Measurements from ENCODE around the gene SLC35F6.

The SLC35F6 gene

DNA sequence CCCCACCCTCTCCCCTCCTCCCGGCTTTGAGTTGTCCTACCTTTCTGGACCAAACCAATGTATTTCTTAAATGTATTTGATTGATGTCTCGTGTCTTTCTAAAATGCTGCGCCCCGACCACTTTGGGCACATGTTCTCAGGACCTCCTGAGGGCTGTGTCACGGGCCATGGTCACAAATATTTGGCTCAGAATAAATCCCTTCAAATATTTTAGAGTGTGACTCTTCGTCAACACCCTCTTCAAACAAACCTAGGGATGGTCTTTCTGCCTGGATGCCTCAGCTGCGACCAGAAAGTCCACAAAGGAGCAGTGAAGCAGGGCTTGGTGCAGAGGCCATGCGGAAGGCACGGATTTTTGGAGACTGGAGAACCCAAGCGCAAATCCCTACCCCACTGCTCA lies 1.1 kb upstream of the SLC35F6 start:
- TF ChIP-seq, protein P1, sequence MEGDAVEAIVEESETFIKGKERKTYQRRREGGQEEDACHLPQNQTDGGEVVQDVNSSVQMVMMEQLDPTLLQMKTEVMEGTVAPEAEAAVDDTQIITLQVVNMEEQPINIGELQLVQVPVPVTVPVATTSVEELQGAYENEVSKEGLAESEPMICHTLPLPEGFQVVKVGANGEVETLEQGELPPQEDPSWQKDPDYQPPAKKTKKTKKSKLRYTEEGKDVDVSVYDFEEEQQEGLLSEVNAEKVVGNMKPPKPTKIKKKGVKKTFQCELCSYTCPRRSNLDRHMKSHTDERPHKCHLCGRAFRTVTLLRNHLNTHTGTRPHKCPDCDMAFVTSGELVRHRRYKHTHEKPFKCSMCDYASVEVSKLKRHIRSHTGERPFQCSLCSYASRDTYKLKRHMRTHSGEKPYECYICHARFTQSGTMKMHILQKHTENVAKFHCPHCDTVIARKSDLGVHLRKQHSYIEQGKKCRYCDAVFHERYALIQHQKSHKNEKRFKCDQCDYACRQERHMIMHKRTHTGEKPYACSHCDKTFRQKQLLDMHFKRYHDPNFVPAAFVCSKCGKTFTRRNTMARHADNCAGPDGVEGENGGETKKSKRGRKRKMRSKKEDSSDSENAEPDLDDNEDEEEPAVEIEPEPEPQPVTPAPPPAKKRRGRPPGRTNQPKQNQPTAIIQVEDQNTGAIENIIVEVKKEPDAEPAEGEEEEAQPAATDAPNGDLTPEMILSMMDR (conservative IDR thresholded peaks at IDR 0.05; ENCODE audit: low read depth) = no peak
- POLR2A ChIA-PET (ENCODE audit: low non-redundant PET) = no interaction called here
- no peak for DNase-seq (ENCODE audit: low spot score)
- CTCF ChIA-PET = no interaction called here
- H3K27ac ChIP-seq = peak overlapping the region; percentile 97; the same call in 1 of the 2 replicates

DNA sequence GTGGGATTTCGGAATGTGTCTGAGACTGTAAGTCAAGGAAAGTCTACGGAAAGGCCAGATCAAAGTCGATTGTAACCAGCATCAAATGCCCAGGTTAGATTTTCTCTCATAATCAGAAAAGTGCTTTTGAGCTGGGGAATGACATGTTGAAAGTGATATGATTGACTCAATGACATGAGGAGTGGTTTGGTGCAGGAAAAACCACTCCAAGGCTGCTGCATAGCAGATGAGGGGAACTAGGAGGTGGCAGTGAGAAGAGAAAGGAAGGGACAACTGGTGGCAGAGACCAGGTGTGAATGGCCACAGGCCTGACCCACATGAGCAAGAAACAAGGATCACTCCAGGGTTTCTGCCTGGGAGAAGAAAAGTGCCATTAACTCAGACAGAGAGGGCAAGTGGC lies 822 bp downstream of the SLC35F6 start:
- TF ChIP-seq, protein P1 (conservative IDR thresholded peaks at IDR 0.05; ENCODE audit: low read depth) = no peak
- DNase-seq (ENCODE audit: low spot score) = no peak
- CTCF ChIA-PET = no interaction called here
- peak overlapping the region; percentile 97 for H3K27ac ChIP-seq
- POLR2A ChIA-PET (ENCODE audit: low non-redundant PET) = no interaction called here

DNA sequence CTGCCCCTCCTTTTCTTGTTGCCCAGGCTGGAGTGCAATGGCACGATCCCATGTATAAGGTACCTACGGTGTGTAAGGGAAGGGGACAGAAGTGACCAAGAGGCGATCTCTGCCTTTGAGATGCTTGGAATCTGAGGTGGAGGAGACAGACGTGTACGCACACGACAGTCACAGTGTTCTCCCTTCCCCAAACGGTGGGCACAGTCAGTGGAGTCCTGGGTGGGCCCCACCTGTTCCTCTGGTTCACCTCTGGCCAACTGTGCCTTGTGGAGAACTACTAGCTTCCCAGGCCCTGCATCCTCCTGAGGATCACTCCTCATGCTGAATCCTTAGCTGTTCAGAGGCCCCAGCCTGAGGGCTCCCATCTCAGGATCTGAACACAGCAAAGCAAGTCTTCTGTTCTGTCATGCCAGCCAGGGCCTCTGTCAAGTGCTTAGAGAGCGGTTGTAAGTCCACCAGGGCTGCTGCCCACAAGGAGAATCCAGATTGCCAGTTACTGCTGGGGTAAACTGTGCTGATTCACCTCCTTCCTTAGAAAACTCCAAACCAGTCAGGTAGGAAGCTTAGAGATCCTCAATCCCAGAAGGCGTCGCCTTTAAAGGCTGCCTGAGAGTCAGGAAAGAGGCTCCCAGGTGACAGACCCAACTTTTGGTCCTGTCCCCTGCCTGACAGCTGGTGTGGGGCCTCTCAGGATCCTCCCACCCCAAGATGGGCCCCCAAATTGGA lies 1.6 kb downstream of the SLC35F6 start:
- no peak for DNase-seq (ENCODE audit: low spot score)
- TF ChIP-seq, protein P1 (conservative IDR thresholded peaks at IDR 0.05; ENCODE audit: low read depth) = no peak
- CTCF ChIA-PET = no interaction called here
- POLR2A ChIA-PET (ENCODE audit: low non-redundant PET) = no interaction called here
- H3K27ac ChIP-seq = peak overlapping the region; percentile 97

DNA sequence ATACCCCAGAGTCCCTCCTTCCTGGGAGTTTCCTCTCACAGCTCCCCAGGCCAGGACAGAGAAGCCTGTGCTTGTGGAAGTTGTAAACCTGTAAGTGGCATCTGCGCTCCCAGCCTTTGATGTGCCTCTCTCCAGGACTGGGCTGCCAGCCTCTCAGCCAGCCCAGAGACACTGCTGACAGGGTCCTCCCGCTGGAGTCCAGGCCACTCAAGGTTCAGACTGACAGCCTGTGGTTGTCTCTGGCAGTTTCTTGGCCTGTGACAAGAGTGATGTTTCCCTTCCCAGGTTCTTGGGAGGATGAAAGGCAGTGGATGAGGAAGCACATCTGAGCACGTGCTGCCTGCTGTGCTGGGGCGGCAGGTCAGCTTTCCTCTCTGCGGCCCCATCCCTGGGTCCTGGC lies 3.0 kb downstream of the SLC35F6 start:
- CTCF ChIA-PET = interaction anchor here (0.5 kb wide), 1 partner anchor 469 kb away, joined by 4 read pairs; no protein-coding TSS in a partner anchor
- TF ChIP-seq, protein P1 (conservative IDR thresholded peaks at IDR 0.05; ENCODE audit: low read depth) = no peak
- peak overlapping the region; percentile 97 for H3K27ac ChIP-seq
- POLR2A ChIA-PET (ENCODE audit: low non-redundant PET) = no interaction called here
- DNase-seq (ENCODE audit: low spot score) = no peak

DNA sequence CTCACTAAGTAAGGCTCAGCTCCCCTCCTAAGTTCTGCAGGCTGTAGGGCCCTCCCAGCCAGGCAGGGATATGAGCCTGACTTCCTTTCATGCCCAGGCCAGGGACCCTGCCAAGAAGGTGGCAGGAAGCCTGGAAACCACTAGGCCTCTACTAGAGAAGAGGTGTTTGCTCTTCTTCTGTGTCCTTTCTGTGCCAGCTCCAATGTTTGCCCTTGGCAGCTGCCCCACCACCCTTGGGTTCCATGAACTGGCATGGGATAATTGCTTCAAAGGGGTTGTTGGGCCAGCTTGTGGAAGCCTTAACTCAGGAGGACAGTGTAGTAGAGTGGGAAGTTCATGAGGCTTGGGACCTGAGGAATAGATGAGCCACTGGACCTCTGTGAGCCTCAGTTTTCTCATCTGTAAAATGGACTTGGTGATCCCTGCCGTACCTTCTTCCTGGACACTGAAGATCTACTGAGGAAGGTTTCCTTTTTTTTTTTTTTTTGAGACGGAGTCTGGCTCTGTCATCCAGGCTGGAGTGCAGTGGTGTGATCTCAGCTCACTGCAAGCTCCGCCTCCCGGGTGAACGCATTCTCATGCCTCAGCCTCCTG lies 3.9 kb downstream of the SLC35F6 start:
- peak overlapping the region; percentile 97 for H3K27ac ChIP-seq
- no peak for DNase-seq (ENCODE audit: low spot score)
- POLR2A ChIA-PET (ENCODE audit: low non-redundant PET) = no interaction called here
- TF ChIP-seq, protein P1 (conservative IDR thresholded peaks at IDR 0.05; ENCODE audit: low read depth) = no peak
- CTCF ChIA-PET = interaction anchor here (0.8 kb wide), 1 partner anchor 19 kb away, joined by 4 read pairs; no protein-coding TSS in a partner anchor

DNA sequence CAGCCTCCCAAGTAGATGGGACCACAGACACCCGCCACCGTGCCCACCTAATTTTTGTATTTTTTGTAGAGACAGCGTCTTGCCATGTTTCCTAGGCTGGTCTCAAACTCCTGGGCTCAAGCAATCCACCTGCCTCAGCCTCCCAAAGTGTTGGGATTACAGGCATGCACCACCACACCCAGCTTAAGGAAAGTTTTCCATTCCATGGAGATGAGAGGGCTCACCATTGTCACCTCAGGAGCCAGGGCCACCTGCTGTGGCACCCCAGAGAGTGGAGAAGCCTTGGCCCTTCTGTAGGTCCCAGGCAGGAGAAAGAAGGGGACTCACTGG lies 4.6 kb downstream of the SLC35F6 start:
- TF ChIP-seq, protein P1 (conservative IDR thresholded peaks at IDR 0.05; ENCODE audit: low read depth) = no peak
- peak overlapping the region; percentile 97 for H3K27ac ChIP-seq
- CTCF ChIA-PET = interaction anchor here (0.8 kb wide), 1 partner anchor 73 kb away, joined by 10 read pairs; no protein-coding TSS in a partner anchor
- POLR2A ChIA-PET (ENCODE audit: low non-redundant PET) = interaction anchor here (1.1 kb wide), 1 partner anchor 12 kb away, joined by 3 read pairs; no protein-coding TSS in a partner anchor
- DNase-seq (ENCODE audit: low spot score) = no peak

Measured in RWPE1 (cell line).